ENCODE results near the gene INF2.

The INF2 gene

DNA sequence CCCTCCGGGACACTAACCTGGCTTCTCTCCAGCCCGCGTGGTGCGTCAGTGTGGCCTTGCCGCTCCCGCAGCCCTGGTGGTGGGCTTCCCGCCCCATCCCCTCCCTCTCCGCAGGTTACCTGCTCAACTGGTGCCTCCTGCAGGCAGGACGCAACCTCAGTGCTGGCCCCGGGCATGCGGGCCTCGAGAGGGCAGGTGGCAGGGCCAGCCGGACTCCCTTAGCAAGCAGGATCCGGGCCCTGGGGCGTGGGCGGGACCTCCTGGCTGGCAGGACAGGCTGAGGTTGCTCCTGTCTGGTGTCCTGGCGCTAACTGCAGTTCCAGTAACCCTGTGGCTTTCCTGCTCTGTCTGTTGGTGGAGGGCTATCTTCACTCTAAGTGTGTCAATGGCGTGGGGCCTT is 26.0 kb downstream of the INF2 start:
- TF ChIP-seq GLIS3 (CRISPR knock-in tag; IDR thresholded peaks at IDR 0.05) (no peak), SNAI2 (CRISPR knock-in tag; IDR thresholded peaks at IDR 0.05) (no peak), ZFP30 (CRISPR knock-in tag; IDR thresholded peaks at IDR 0.05) (no peak), ZFP3 (CRISPR knock-in tag; IDR thresholded peaks at IDR 0.05) (no peak), PPARA (CRISPR knock-in tag; IDR thresholded peaks at IDR 0.05; ENCODE audit: borderline replicate concordance) (no peak), ZNF565 (CRISPR knock-in tag; conservative IDR thresholded peaks at IDR 0.05; ENCODE audit: low read depth) (no peak), RARB (CRISPR knock-in tag; IDR thresholded peaks at IDR 0.05) (no peak), ZNF70 (CRISPR knock-in tag; IDR thresholded peaks at IDR 0.05) (no peak), ARNTL (CRISPR knock-in tag; IDR thresholded peaks at IDR 0.05; ENCODE audit: borderline replicate concordance, low read depth) (no peak), BACH2 (CRISPR knock-in tag; IDR thresholded peaks at IDR 0.05; ENCODE audit: borderline replicate concordance) (no peak), ZNF8 (CRISPR knock-in tag; IDR thresholded peaks at IDR 0.05) (no peak), TCF4 (CRISPR knock-in tag; IDR thresholded peaks at IDR 0.05; ENCODE audit: borderline replicate concordance) (no peak), CSDC2 (CRISPR knock-in tag; IDR thresholded peaks at IDR 0.05) (no peak)
- TF ChIP-seq, protein P1, sequence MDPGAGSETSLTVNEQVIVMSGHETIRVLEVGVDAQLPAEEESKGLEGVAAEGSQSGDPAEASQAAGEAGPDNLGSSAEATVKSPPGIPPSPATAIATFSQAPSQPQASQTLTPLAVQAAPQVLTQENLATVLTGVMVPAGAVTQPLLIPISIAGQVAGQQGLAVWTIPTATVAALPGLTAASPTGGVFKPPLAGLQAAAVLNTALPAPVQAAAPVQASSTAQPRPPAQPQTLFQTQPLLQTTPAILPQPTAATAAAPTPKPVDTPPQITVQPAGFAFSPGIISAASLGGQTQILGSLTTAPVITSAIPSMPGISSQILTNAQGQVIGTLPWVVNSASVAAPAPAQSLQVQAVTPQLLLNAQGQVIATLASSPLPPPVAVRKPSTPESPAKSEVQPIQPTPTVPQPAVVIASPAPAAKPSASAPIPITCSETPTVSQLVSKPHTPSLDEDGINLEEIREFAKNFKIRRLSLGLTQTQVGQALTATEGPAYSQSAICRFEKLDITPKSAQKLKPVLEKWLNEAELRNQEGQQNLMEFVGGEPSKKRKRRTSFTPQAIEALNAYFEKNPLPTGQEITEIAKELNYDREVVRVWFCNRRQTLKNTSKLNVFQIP (CRISPR knock-in tag; IDR thresholded peaks at IDR 0.05; ENCODE audit: borderline replicate concordance, low read depth) = no peak
- TF ChIP-seq, protein P2, sequence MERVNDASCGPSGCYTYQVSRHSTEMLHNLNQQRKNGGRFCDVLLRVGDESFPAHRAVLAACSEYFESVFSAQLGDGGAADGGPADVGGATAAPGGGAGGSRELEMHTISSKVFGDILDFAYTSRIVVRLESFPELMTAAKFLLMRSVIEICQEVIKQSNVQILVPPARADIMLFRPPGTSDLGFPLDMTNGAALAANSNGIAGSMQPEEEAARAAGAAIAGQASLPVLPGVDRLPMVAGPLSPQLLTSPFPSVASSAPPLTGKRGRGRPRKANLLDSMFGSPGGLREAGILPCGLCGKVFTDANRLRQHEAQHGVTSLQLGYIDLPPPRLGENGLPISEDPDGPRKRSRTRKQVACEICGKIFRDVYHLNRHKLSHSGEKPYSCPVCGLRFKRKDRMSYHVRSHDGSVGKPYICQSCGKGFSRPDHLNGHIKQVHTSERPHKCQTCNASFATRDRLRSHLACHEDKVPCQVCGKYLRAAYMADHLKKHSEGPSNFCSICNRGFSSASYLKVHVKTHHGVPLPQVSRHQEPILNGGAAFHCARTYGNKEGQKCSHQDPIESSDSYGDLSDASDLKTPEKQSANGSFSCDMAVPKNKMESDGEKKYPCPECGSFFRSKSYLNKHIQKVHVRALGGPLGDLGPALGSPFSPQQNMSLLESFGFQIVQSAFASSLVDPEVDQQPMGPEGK (CRISPR knock-in tag; IDR thresholded peaks at IDR 0.05; ENCODE audit: borderline replicate concordance) = no peak
- TF ChIP-seq, protein P3, sequence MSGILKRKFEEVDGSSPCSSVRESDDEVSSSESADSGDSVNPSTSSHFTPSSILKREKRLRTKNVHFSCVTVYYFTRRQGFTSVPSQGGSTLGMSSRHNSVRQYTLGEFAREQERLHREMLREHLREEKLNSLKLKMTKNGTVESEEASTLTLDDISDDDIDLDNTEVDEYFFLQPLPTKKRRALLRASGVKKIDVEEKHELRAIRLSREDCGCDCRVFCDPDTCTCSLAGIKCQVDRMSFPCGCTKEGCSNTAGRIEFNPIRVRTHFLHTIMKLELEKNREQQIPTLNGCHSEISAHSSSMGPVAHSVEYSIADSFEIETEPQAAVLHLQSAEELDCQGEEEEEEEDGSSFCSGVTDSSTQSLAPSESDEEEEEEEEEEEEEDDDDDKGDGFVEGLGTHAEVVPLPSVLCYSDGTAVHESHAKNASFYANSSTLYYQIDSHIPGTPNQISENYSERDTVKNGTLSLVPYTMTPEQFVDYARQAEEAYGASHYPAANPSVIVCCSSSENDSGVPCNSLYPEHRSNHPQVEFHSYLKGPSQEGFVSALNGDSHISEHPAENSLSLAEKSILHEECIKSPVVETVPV (CRISPR knock-in tag; IDR thresholded peaks at IDR 0.05) = no peak
- TF ChIP-seq, protein P4, sequence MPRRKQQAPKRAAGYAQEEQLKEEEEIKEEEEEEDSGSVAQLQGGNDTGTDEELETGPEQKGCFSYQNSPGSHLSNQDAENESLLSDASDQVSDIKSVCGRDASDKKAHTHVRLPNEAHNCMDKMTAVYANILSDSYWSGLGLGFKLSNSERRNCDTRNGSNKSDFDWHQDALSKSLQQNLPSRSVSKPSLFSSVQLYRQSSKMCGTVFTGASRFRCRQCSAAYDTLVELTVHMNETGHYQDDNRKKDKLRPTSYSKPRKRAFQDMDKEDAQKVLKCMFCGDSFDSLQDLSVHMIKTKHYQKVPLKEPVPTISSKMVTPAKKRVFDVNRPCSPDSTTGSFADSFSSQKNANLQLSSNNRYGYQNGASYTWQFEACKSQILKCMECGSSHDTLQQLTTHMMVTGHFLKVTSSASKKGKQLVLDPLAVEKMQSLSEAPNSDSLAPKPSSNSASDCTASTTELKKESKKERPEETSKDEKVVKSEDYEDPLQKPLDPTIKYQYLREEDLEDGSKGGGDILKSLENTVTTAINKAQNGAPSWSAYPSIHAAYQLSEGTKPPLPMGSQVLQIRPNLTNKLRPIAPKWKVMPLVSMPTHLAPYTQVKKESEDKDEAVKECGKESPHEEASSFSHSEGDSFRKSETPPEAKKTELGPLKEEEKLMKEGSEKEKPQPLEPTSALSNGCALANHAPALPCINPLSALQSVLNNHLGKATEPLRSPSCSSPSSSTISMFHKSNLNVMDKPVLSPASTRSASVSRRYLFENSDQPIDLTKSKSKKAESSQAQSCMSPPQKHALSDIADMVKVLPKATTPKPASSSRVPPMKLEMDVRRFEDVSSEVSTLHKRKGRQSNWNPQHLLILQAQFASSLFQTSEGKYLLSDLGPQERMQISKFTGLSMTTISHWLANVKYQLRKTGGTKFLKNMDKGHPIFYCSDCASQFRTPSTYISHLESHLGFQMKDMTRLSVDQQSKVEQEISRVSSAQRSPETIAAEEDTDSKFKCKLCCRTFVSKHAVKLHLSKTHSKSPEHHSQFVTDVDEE (CRISPR knock-in tag; IDR thresholded peaks at IDR 0.05) = no peak
- TF ChIP-seq, protein P5, sequence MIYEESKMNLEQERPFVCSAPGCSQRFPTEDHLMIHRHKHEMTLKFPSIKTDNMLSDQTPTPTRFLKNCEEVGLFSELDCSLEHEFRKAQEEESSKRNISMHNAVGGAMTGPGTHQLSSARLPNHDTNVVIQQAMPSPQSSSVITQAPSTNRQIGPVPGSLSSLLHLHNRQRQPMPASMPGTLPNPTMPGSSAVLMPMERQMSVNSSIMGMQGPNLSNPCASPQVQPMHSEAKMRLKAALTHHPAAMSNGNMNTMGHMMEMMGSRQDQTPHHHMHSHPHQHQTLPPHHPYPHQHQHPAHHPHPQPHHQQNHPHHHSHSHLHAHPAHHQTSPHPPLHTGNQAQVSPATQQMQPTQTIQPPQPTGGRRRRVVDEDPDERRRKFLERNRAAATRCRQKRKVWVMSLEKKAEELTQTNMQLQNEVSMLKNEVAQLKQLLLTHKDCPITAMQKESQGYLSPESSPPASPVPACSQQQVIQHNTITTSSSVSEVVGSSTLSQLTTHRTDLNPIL (CRISPR knock-in tag; IDR thresholded peaks at IDR 0.05; ENCODE audit: low read depth) = no peak
- ATAC-seq = no peak

DNA sequence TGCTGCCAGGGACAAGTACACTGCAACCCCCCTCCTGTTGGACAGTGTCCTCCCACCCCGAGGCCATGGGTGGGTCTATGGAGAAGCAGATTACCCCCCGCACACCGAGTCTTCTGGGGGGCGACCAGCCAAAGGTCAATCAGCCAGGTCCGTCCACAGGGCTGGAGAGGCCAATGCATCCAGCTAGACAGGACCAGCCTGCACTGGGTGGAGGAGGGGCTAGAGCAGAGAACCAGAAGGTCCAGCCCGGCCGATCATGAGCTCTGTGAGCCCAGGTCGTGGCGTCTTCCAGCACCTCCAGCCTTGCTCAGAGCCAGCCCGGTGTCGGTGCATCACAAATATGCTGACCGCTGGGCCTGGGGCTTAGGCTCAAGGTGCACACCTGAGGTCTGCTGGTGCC is 26.5 kb downstream of the INF2 start:
- ATAC-seq = no peak
- TF ChIP-seq BACH2 (CRISPR knock-in tag; IDR thresholded peaks at IDR 0.05; ENCODE audit: borderline replicate concordance) (no peak), ZFP30 (CRISPR knock-in tag; IDR thresholded peaks at IDR 0.05) (no peak), CSDC2 (CRISPR knock-in tag; IDR thresholded peaks at IDR 0.05) (no peak), RARB (CRISPR knock-in tag; IDR thresholded peaks at IDR 0.05) (no peak), TCF4 (CRISPR knock-in tag; IDR thresholded peaks at IDR 0.05; ENCODE audit: borderline replicate concordance) (no peak), ESRRG (CRISPR knock-in tag; IDR thresholded peaks at IDR 0.05) (no peak), ISL1 (CRISPR knock-in tag; IDR thresholded peaks at IDR 0.05) (no peak), PPARA (CRISPR knock-in tag; IDR thresholded peaks at IDR 0.05; ENCODE audit: borderline replicate concordance) (no peak), ARNTL (CRISPR knock-in tag; IDR thresholded peaks at IDR 0.05; ENCODE audit: borderline replicate concordance, low read depth) (no peak), TOX (CRISPR knock-in tag; IDR thresholded peaks at IDR 0.05; ENCODE audit: borderline replicate concordance) (no peak), ZNF8 (CRISPR knock-in tag; IDR thresholded peaks at IDR 0.05) (no peak), ZFP3 (CRISPR knock-in tag; IDR thresholded peaks at IDR 0.05) (no peak), ZC3H10 (CRISPR knock-in tag; IDR thresholded peaks at IDR 0.05) (no peak), SNAI2 (CRISPR knock-in tag; IDR thresholded peaks at IDR 0.05) (no peak)

Data from SK-N-SH treated with all-trans-retinoic acid at 6 μM for 48 hours (cell line).